ENCODE results near the gene RAB10. TPM values are rescaled to one million over a fixed set of nuclear protein-coding genes. Genes with fewer than 3 reads are reported as not detected.
A peak's percentile ranks its signal among the peaks of the same experiment; 100 is the strongest.

The RAB10 gene
- total RNA-seq, 1 experiment from 2014 or later, result 130 TPM

DNA sequence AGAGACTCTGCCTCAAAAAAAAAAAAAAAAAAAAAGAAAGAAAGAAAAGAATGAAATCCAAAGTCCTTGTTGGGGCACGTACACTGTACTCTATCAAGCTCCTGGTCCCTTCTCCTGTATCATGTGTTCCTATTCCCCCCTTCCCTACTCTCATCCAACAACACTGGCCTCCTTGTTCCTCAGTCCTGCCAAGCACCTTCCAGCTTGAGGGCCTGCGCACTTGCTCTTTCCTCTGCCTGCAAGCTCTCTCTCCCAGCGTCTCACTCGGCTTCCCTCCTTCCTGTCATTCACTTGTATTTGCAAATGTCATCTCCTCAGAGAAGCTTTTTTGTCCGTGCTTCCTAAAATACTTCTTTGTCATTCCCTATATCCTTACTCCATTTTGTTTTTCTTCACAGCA is 40.8 kb upstream of the RAB10 start:
- no peak overlapping the region for H3K9ac ChIP-seq (ENCODE audit: extremely low read depth, insufficient read length, low read length)
- H2BK20ac ChIP-seq (ENCODE audit: low read depth, low read length, poor library complexity, severe bottlenecking), result no peak overlapping the region
- H4K8ac ChIP-seq (replicated peaks; ENCODE audit: insufficient read length, low read depth, low read length), result no peak overlapping the region
- H3K9me3 ChIP-seq (ENCODE audit: control insufficient read depth, low read depth, low read length), result no peaks in the 10 kb centered on the region
- Mint-ChIP-seq H3K9me3 (no peaks in the 10 kb centered on the region), H3K27me3 (ENCODE audit: low read depth) (no peaks in the 10 kb centered on the region), H3K27ac (peak overlapping the region in 1 of 3 experiments; percentile 10; a peak in 2 of 7 replicates), H3K4me3 (no peak overlapping the region), H3K4me1 (peaks cover 5 to 6% of the 10 kb centered on the region in 2 experiments), H3K36me3 (ENCODE audit: insufficient read depth in 1 of 3, low read depth in 3 of 3) (no peaks in the 10 kb centered on the region)
- no peak overlapping the region for H2BK5ac ChIP-seq (ENCODE audit: insufficient read length, low read length)
- H4K20me1 ChIP-seq (ENCODE audit: control insufficient read depth, insufficient read depth, insufficient read length), result no peaks in the 10 kb centered on the region
- no peak overlapping the region for H3K4ac ChIP-seq (ENCODE audit: low read depth, low read length)
- H3K23me2 ChIP-seq (ENCODE audit: insufficient read length, low read depth, low read length, poor library complexity, severe bottlenecking), result no peaks in the 10 kb centered on the region
- DNase-seq, result no peak
- no CpG with 5 or more reads among the region's 5 CpGs for WGBS (ENCODE audit: extremely low coverage, insufficient read length, low lambda C conversion rate)
- H3K18ac ChIP-seq (ENCODE audit: insufficient read length, low read depth, low read length), result no peak overlapping the region
- no peak overlapping the region for H2BK120ac ChIP-seq (ENCODE audit: low read depth, low read length, poor library complexity, severe bottlenecking)
- no peak overlapping the region for H2AK5ac ChIP-seq (ENCODE audit: insufficient read length, low read length)
- no peak overlapping the region for H4K5ac ChIP-seq (ENCODE audit: insufficient read length, low read depth, low read length)
- H3T11ph ChIP-seq (ENCODE audit: low read length), result no peak overlapping the region
- no peak overlapping the region for H4K91ac ChIP-seq (ENCODE audit: insufficient read length, low read depth, low read length)
- no peak overlapping the region for H2AFZ ChIP-seq (ENCODE audit: low read length)
- no peak overlapping the region for H3K4me2 ChIP-seq (ENCODE audit: insufficient read depth, insufficient read length, low read length)
- no peak overlapping the region for H3K23ac ChIP-seq (ENCODE audit: insufficient read length, low read depth, low read length)
- H3K79me1 ChIP-seq (ENCODE audit: insufficient read depth, low read depth, low read length, poor library complexity, severe bottlenecking), result no peaks in the 10 kb centered on the region
- no peak for TF ChIP-seq CTCF (conservative IDR thresholded peaks at IDR 0.05)
- no peaks in the 10 kb centered on the region for H3K4me1 ChIP-seq (ENCODE audit: insufficient read depth, low read length)
- no peaks in the 10 kb centered on the region for H3K79me2 ChIP-seq (ENCODE audit: insufficient read depth, low read length)
- no peak overlapping the region for H3K56ac ChIP-seq (ENCODE audit: insufficient read length, low read depth, low read length)
- no peak overlapping the region for H3K27ac ChIP-seq (ENCODE audit: insufficient read length, low read depth, low read length)
- no peak overlapping the region for H2BK15ac ChIP-seq (ENCODE audit: low read depth, low read length)
- no peaks in the 10 kb centered on the region for H3K27me3 ChIP-seq (ENCODE audit: insufficient read depth, low read length)
- H3K14ac ChIP-seq (ENCODE audit: insufficient read depth, low read length), result no peak overlapping the region
- H2BK12ac ChIP-seq (ENCODE audit: insufficient read length, low read depth, low read length), result no peak overlapping the region

Data from H9 (cell line).